DMS53 (cell line): ENCODE measurements around the gene LENEP.

Source experiments
- DNase-seq: peaks from one replicate; lab custom pipeline; 2025; lab: John Stamatoyannopoulos, UW

Gene LENEP

GRCh38 chr1:154960446-154961136 is 32.8 kb upstream of the LENEP start:
- DNase-seq = no peak

DNA sequence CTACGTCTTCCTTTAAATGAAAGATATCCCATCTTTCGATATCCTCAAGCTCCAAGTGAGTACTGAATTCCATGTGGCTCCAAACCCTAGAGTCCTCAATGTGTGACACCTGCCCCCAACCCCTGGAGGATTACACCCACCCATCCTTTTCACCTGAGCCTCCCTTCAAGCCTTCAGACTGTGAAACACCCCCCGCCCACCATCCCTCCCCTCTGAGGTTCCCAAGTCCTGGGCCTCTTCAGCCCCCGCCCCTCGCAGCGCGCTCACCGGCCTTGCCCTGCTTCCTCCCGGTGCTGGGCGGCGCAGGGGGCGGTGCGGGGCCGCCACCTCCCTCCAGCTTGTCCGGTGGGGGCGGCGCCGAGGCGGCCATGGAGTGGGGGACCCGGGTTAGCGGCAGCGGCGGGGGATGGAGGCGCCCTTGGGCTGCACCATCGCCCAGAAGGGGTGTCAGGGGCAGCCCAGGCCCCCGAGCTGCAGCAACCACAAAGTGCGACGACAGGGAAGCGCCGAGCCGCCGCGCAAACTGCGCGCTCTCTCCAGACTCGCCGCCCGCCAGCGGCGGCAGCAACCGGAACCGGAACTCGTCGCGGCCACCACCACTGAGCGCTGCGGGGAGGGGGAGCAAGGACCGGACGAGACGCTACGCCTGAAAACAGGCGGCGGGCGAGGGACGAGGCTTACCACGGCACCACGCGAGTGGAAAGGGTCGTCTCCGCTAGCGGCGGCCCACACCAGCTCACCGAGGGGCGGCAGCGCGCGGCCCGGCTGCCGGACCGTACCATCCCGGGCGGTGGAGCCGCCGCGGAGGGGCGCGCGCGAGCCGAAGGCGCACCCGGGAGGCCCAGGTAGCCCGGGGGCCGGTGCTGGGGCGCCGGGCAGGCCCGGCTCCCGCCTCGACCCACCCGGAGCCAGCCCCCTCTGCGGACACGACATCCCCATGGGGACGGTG is 31.9 kb upstream of the LENEP start, which contains the start of gene PYGO2:
Gene PYGO2 (minus strand): TSS at position 576 of the 949 bp plus-strand sequence. CDS start 206 bp downstream, at position 370.
- peak; percentile 90 for DNase-seq

GRCh38 chr1:154962156-154962749 is 31.1 kb upstream of the LENEP start:
- peak; percentile 68 for DNase-seq

DNA sequence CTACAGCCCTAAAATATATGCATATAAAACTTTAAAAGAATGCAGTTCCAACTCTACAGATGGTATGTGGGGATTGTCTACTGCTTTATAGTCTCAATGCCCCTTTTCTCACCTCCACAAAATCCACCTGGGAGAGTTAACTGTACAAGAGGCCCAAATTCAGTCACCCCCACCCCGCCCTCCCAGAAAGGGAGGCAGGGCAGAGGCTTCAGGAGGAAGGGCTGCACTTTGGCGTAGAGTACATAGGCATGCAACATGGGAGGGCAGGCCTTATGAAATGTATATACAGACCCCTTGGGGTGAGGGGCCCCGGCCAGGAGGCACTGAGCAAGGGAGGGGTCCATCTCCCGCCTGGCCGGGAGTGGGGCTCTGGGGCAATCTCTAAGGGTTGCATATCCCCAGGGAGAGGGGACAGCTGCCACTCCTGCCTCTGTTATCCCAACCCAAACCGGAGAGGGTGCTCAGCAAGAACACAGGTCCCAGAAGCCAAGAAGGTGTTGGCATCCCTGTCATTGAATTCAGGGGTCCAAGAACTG is 30.5 kb upstream of the LENEP start:
- no peak for DNase-seq

DNA sequence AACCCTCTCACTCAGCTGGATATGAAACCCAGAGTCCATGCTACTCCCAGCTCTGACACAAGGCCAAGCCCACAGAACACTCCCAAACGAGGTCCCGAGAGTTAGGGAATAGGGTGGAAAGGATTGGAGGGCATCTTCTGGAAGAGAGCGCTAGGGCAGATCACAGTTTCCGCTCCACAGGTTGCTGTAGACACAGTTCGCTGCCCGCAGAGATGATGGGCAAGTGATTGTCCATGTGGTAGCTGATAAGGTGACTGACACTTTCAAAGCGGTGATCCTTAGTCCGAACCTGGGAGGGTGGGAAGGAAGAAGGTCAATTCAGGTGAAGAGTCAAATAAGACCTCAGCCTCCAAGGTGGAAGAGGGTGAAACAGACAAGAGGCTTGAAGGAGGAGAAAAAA is 29.7 kb upstream of the LENEP start:
- no peak for DNase-seq

GRCh38 chr1:154964359-154964758 is 29.0 kb upstream of the LENEP start:
- DNase-seq = no peak

- DNase-seq = no peak
Observed at GRCh38 chr1:154966111-154966510, 27.3 kb upstream of the LENEP start.

DNA sequence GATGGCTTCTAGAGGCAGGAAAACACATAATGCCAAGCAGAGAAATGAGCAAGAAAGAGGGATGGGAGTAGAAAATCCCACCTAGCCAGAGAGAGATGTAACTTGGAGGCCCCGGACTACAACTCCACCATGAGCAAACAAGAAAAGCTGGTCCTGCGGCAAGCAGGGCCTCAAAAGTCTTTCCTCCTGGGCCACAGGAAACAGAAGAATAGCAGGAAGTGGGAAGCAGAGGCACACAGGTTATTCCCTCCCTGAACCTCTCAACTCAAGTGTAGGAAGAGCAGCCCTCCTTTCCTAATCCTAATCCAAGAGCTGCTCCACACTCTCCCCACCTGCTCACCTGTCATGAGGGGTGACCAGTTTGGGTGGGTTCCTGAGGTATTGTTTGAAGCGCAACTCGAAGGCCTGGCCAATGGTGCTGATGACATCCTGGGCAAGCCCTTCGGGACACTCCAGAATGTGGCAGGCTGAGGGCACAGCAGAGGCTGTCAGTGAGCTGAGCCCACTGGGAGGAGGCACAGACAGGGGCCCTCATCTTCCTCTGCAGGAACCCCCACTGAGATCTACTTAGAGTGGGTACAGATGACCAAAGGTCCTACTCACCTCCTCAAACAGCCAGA is 25.9 kb upstream of the LENEP start:
- DNase-seq = no peak

- peak; percentile 25 for DNase-seq
Observed at GRCh38 chr1:154968731-154969130, 24.7 kb upstream of the LENEP start.

DNA sequence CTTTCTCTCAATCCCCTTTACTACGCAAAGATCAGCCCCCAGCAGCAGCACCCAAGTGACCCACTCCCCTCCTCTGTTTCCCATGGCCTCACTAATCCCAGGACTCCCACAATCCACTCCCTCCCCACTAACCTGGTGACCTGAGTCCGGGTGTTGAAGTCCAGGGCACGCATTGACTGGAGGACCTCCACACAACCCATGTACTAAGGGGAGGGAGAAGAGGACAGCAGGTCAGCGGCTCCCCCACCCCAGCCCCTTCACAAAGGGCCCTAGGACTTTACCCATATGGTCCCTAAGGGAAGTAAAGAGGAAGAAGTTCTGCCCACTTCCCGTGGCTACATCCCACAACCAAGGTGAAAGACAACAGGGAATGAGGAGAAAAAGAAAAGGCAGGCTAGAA is 24.1 kb upstream of the LENEP start:
- DNase-seq = no peak

DNA sequence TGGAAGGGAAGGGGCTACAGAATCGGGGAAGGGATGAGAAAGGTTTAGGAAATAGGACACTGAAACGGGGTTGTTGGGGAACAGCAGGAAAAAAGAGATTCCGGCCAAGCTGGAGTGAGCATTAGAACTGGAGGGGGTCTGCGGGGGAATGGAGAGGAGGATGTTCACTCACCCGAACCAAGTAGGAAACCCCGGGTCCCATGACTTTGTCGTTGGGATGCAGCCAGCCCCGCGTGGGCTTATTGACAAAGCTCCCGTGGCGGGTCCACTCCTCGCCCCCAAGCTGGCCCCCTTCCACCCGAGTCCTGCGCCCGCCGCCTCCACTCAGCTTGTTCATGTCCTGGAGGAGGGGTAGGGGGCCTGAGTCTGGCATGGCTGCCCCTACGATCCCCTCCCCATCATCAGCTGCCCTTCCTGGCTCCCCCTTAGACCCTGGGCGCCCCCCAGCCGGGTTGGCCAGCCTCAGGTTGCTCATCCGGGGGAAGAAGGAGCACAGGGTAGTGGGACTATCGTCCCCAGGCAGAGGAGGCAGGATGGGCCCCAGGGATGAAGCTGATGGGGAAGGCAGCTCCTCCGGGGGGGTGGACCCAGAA is 23.4 kb upstream of the LENEP start:
- DNase-seq = no peak

DNA sequence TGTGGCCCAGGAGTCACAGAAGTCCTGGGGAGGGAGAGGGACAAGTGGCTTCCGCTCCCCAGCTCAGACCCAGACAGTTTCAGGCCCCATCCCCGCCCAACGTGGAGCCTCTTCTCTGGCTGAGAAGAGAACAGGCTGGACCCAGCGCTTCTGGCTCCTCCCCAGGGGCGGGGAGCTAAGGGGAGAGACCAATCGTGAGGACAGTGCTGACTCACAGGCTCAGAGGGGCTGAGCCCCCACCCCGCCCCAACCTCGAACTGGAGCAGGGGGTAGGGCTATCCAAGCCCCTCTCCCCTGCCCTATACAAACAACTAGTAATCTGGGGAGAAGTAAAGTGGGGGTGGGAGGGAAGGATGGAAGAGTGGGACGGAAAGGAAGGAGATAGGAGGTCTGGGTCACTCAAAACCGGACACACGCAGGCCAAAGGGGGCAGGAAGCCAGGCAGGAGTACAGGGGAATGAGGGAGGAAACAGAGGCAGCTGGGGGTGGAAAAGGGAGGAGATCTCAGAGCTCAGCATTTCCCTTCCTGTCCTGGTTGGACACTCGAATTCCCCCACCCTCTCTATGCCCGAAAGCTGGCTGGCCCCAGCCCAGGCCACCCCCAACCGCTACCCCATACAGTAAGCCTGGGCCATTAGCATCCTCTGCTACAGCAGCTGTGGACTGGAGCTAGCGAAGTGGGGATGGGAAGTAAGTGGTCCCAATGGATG is 22.6 kb upstream of the LENEP start, which contains the start of gene SHC1:
Gene SHC1 (minus strand): TSS at position 117 of the 710 bp plus-strand sequence. CDS start 221 bp downstream, outside the sequence.
- peak; percentile 53 for DNase-seq

- no peak for DNase-seq
Observed at GRCh38 chr1:154971341-154971998, 21.9 kb upstream of the LENEP start.

GRCh38 chr1:154972213-154972516 is 21.2 kb upstream of the LENEP start:
- DNase-seq = no peak

- DNase-seq = no peak
Observed at GRCh38 chr1:154972517-154973343, 20.7 kb upstream of the LENEP start.

- DNase-seq = peak; percentile 98
Observed at GRCh38 chr1:154973344-154974101, 19.9 kb upstream of the LENEP start.

GRCh38 chr1:154974102-154974807 is 19.1 kb upstream of the LENEP start, which contains the start of gene CKS1B:
TSS of gene CKS1B (plus strand) at chr1:154974681. CDS start at chr1:154974746, 65 bp downstream.
- DNase-seq = peak; percentile 100
